ENCODE results near the gene PEX7.
A peak's percentile ranks its signal among the peaks of the same experiment; 100 is the strongest.

PEX7 gene, protein sequence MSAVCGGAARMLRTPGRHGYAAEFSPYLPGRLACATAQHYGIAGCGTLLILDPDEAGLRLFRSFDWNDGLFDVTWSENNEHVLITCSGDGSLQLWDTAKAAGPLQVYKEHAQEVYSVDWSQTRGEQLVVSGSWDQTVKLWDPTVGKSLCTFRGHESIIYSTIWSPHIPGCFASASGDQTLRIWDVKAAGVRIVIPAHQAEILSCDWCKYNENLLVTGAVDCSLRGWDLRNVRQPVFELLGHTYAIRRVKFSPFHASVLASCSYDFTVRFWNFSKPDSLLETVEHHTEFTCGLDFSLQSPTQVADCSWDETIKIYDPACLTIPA

DNA sequence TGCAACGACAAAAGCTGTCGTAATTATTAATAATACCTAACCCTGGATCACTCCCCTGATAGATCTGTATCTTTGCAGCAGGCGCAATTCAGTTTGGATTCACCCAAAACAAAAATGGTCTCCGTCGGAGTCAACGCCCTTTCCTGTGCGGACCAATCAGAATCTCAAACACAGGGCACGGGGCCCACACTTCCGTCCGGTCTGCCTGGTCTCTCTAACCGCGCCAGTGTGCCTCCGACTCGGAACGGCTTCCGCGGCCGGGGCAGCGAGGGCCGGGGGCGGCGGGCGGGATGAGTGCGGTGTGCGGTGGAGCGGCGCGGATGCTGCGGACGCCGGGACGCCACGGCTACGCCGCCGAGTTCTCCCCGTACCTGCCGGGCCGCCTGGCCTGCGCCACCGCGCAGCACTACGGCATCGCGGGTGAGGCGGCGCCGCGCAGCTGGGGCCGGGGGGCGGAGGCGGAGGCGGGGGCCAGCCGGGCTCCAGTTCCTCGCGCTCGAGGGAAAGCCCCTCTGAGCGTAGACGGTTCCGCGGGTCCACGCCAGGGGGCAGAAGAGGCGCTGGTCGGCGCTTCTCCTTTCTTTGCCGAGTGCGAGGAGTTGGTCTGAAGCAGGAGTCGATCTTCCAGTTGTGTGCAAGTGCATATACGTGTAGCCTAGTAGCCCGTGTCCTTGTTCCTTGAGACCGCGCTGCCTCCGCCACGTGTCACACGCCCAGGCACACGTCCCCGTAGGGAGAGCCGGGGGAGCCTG, at the start of gene PEX7:
TSS of gene PEX7 (plus strand) at position 217 of the 752 bp plus-strand sequence. CDS start at position 291, 74 bp downstream.
- DNase-seq (ENCODE audit: low spot score) = peak; percentile 94

- peak; percentile 67 for DNase-seq (ENCODE audit: low spot score)
These were observed 49.5 kb upstream of the PEX7 start for GRCh38 chr6:136772685-136773472.

GRCh38 chr6:136773473-136773796, 49.0 kb upstream of the PEX7 start:
- no peak for DNase-seq (ENCODE audit: low spot score)

GRCh38 chr6:136774228-136775041, 48.0 kb upstream of the PEX7 start:
- no peak for DNase-seq (ENCODE audit: low spot score)

- no peak for DNase-seq (ENCODE audit: low spot score)
These were observed 47.3 kb upstream of the PEX7 start for GRCh38 chr6:136775081-136775480.

- DNase-seq (ENCODE audit: low spot score) = no peak
These were observed 46.8 kb upstream of the PEX7 start for GRCh38 chr6:136775548-136775947.

DNA sequence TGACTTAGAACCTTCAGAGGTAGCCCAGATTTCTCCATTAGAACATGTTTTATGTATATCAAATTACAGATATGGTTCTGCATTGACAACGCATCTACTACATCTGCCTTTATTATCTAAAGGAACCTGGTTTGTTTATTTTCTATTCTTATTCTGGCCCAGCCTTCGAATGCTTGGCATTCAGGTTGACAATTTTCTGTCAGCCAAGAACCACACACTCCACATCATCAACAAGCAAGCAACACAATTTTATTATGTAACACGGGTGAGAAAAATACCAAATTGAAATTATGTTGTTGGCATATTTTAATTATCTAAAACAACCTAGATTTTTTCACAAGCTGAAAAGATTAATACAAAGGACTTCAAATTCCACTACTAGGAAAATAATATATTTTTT, 44.7 kb upstream of the PEX7 start:
- DNase-seq (ENCODE audit: low spot score) = peak; percentile 67

- no peak for DNase-seq (ENCODE audit: low spot score)
These were observed 42.7 kb upstream of the PEX7 start for GRCh38 chr6:136779682-136780081.

GRCh38 chr6:136780972-136781371, 41.4 kb upstream of the PEX7 start:
- peak; percentile 55 for DNase-seq (ENCODE audit: low spot score)

- DNase-seq (ENCODE audit: low spot score) = no peak
These were observed 40.2 kb upstream of the PEX7 start for GRCh38 chr6:136782021-136782770.

DNA sequence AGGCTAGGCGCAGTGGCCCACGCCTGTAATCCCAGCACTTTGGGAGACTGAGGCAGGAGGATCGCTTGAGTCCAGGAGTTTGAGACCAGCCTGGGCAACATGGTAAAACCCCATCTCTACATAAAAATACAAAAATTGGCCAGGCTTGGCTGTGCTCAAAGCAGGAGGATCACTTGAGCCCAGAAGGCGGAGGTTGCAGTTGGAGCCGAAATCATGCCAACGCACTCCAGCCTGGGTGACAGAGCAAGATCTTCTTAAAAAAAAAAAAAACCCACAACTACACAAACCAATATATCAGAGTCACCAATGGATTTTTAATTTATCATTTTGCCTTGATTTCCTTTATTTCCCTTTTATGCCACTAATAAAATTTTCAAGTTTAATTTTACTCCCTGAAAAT, 39.4 kb upstream of the PEX7 start:
- DNase-seq (ENCODE audit: low spot score) = peak; percentile 71

DNA sequence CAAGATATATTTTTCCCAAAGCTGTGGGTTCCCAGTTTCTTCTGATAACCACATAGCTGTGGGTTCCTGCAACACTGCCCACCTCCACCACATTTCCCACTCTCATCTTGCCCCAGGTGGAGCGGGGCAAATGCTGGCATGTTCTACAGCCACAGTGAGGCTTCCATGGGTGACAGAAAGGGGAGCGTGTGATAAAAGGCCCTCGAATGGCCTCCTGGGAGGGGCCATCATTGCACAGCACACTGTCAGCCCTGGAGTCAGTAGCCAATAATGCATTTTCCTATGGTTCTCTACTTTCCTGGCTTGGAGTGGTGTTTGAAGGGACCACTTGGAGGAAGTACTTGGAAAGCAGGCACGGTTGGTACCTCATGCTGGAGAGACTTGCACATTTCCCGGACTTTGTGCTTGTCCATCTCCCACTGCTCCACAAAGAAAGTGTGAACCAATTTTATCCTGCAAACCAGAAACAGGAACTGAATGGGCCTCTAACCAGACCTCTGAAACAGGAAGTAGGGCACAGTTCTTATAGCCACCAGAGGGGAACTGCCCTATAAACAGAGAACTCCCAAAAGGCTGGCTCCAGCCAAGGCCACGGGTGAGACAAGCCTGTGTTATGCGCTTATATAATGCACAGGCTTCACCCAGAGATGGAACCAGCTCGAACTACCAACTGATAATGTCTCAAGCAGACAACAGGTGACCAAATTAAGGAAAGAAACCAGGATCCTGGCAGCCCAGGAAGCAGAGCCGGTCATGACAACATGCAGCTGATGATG, 38.7 kb upstream of the PEX7 start:
- peak; percentile 57 for DNase-seq (ENCODE audit: low spot score)

DNA sequence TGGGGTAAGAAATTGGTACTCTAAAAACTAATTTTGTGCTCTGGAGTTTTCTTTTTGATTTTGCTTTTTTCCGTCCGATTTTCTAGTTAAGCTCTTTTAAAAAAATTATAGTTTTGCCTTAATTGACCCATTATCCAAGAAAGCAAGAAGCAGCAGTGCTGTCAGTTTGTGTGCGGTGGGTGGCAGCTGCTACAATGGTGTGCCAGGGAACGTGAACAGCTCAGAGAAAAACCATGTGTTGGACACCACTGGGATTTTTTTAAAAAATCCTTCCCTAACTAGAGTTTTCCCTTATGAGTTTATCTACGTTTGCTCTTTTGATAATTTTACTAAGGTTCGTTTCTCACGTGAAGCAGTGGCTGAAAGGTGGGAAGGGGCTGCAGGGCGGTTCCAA, 38.1 kb upstream of the PEX7 start:
- DNase-seq (ENCODE audit: low spot score) = no peak

- peak; percentile 52 for DNase-seq (ENCODE audit: low spot score)
These were observed 37.3 kb upstream of the PEX7 start for GRCh38 chr6:136784910-136785746.

- DNase-seq (ENCODE audit: low spot score) = peak; percentile 13
These were observed 35.7 kb upstream of the PEX7 start for GRCh38 chr6:136786658-136787057.

DNA sequence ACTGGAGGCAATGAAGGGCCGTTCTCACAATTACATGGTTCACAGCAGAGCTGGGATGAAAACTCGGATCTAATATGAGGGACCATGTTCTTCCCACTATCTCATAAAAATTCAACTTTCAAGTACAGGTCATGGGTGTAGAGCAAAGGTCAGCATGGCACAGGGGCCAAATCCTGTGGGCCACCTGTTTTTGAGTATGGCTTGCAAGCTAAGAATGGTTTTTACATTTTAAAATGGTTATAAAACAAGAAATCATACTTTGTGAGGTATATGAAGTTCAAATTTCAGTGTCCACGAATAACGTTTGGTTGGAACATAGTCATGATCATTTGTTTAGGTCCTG, 34.7 kb upstream of the PEX7 start:
- no peak for DNase-seq (ENCODE audit: low spot score)

GRCh38 chr6:136788069-136788902, 34.1 kb upstream of the PEX7 start:
- DNase-seq (ENCODE audit: low spot score) = peak; percentile 9

DNA sequence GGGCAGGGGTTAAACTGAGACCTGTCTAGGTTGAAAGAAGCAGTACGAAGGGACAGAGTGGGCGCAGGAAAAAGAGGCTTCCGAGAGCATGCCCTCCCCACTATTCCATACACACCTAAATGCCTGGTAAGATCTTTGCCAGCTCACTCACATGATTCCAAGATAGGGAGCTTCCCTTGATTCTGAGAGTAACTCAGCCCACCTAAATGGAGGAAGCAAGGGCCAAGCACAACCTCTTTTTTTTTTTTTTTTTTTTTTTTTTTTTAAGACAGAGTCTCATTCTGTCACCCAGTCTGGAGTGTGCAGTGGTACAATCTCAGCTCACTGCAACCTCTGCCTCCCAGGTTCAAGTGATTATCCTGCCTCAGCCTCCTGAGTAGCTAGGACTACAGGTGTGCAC, 33.0 kb upstream of the PEX7 start:
- DNase-seq (ENCODE audit: low spot score) = peak; percentile 13
